H1 (cell line): Measurements from ENCODE around the gene KLHL21. TPM values are rescaled to one million over a fixed set of nuclear protein-coding genes. Genes with fewer than 3 reads are reported as not detected.
A peak's percentile ranks its signal among the peaks of the same experiment; 100 is the strongest.

ENCODE experiments used
- BRCA1 ChIP-seq: IDR thresholded peaks from 2 replicates; pipeline ENCODE4 v1.6.1; 2012; ENCODE audit warnings: low read depth, low read length, improper control_type of control experiment
- CHD2 ChIP-seq: IDR thresholded peaks from 2 replicates; pipeline ENCODE4 v1.6.1; 2012; ENCODE audit warnings: low read length, improper control_type of control experiment
- CTBP2 ChIP-seq: IDR thresholded peaks from 2 replicates; pipeline ENCODE4 v1.7.0; 2011; ENCODE audit warnings: borderline replicate concordance, mild to moderate bottlenecking, moderate library complexity, mixed read lengths, low read length; ENCODE audit not compliant: insufficient read depth, insufficient read length
- FOSL1 ChIP-seq: IDR thresholded peaks from 2 replicates; pipeline ENCODE4 v1.6.1; 2011; ENCODE audit warnings: mild to moderate bottlenecking, low read depth, low read length, moderate library complexity; ENCODE audit not compliant: insufficient read depth
- GABPA ChIP-seq: IDR thresholded peaks from 2 replicates; pipeline ENCODE4 v1.6.1; 2011; ENCODE audit warnings: mild to moderate bottlenecking, low read length, moderate library complexity, borderline replicate concordance; ENCODE audit not compliant: insufficient read depth
- JUN ChIP-seq: IDR thresholded peaks from 2 replicates; pipeline ENCODE4 v1.6.1; 2011; ENCODE audit warnings: low read depth, mild to moderate bottlenecking, improper control_type of control experiment, low read length
- JUND ChIP-seq: IDR thresholded peaks from 2 replicates; pipeline ENCODE4 v1.6.1; 2011; ENCODE audit warnings: mild to moderate bottlenecking, improper control_type of control experiment, low read length
- KDM1A ChIP-seq: fragments of 200-600, 300-600 bp; sonication (generic); IDR thresholded peaks from 2 replicates; pipeline ENCODE4 v1.7.1; 2016; ENCODE audit warnings: mild to moderate bottlenecking, low read length, borderline replicate concordance
- KDM5A ChIP-seq: fragments of 200-600 bp; IDR thresholded peaks from 2 replicates; pipeline ENCODE4 v1.7.1; 2012; ENCODE audit warnings: mild to moderate bottlenecking, low read length, inconsistent platforms, mixed read lengths
- MAX ChIP-seq: IDR thresholded peaks from 2 replicates; pipeline ENCODE4 v1.6.1; 2012; ENCODE audit warnings: inconsistent platforms
- POLR2A ChIP-seq, 2 experiments: IDR thresholded peaks; 1 replicate in 1 of 2; 2 replicates in 1 of 2; pipeline ENCODE4 v1.6.1; 2011; ENCODE audit warnings: low read depth in 2 of 2, low read length in 2 of 2, mild to moderate bottlenecking in 2 of 2; ENCODE audit errors: control extremely low read depth in 1 of 2
- POLR2AphosphoS5 ChIP-seq: IDR thresholded peaks from 2 replicates; pipeline ENCODE4 v1.6.1; 2011; ENCODE audit warnings: low read depth, low read length
- RBBP5 ChIP-seq: IDR thresholded peaks from 2 replicates; pipeline ENCODE4 v1.7.1; 2012; ENCODE audit warnings: low read depth, mild to moderate bottlenecking, inconsistent platforms, low read length, moderate library complexity, borderline replicate concordance
- RFX5 ChIP-seq: IDR thresholded peaks from 2 replicates; pipeline ENCODE4 v1.6.1; 2011; ENCODE audit warnings: low read depth, low read length, improper control_type of control experiment, borderline replicate concordance
- SAP30 ChIP-seq: fragments of 300-600 bp; sonication (generic); IDR thresholded peaks from 2 replicates; pipeline ENCODE4 v1.7.1; 2012; ENCODE audit warnings: low read length, moderate library complexity, mild to moderate bottlenecking, inconsistent platforms; ENCODE audit not compliant: insufficient read depth, insufficient replicate concordance
- SIX5 ChIP-seq: IDR thresholded peaks from 2 replicates; pipeline ENCODE4 v1.6.1; 2011; ENCODE audit warnings: mild to moderate bottlenecking, low read depth, low read length
- SRF ChIP-seq: IDR thresholded peaks from 2 replicates; pipeline ENCODE4 v1.6.1; 2011; ENCODE audit warnings: mild to moderate bottlenecking, low read depth, low read length, moderate library complexity
- TAF7 ChIP-seq: optimal IDR thresholded peaks from 2 replicates; pipeline ENCODE3; 2011; ENCODE audit warnings: low read depth, mild to moderate bottlenecking, inconsistent platforms, low read length, moderate library complexity, borderline replicate concordance
- TCF12 ChIP-seq: IDR thresholded peaks from 2 replicates; pipeline ENCODE4 v1.6.1; 2011; ENCODE audit warnings: low read depth, mild to moderate bottlenecking, low read length
- YY1 ChIP-seq: IDR thresholded peaks from 2 replicates; pipeline ENCODE4 v1.6.1; 2011; ENCODE audit warnings: low read depth, mild to moderate bottlenecking, low read length
- polyA plus RNA-seq, 7 experiments: library from polyadenylated mRNA; depleted of rRNA in 3 of 7; stranded (reverse) in 5 of 7; unstranded in 2 of 7; fragments of >200 nt in 5 of 7; fragments of 200-250 nt in 2 of 7; gene quantifications; 1 replicate in 5 of 7; 2 replicates in 1 of 7; 4 replicates in 1 of 7; pipeline versions ENCODE4 v1.2.1 to v1.2.3, GENCODE V29; 2011 to 2013; ENCODE audit warnings: missing spikeins in 2 of 7, mixed read lengths in 2 of 7
- total RNA-seq: library from RNA; stranded (reverse); fragmentation: NEBNext Ultra II Directional; extraction: Animal tissue kit (Norgen Biotek cat#: 25700); gene quantifications from 2 replicates; pipeline ENCODE4 v1.2.1, GENCODE V29; 2021
- TF ChIP-seq, protein P1 (sequence below): IDR thresholded peaks from 2 replicates; pipeline ENCODE4 v1.6.1; 2012; ENCODE audit warnings: low read length, inconsistent platforms

Gene KLHL21
- total and polyA plus RNA-seq, 2 of the 8 experiments (the other 6 are each of a cell fraction or from before 2014, with no cell fraction given) = 11.9 to 22.3 TPM

DNA sequence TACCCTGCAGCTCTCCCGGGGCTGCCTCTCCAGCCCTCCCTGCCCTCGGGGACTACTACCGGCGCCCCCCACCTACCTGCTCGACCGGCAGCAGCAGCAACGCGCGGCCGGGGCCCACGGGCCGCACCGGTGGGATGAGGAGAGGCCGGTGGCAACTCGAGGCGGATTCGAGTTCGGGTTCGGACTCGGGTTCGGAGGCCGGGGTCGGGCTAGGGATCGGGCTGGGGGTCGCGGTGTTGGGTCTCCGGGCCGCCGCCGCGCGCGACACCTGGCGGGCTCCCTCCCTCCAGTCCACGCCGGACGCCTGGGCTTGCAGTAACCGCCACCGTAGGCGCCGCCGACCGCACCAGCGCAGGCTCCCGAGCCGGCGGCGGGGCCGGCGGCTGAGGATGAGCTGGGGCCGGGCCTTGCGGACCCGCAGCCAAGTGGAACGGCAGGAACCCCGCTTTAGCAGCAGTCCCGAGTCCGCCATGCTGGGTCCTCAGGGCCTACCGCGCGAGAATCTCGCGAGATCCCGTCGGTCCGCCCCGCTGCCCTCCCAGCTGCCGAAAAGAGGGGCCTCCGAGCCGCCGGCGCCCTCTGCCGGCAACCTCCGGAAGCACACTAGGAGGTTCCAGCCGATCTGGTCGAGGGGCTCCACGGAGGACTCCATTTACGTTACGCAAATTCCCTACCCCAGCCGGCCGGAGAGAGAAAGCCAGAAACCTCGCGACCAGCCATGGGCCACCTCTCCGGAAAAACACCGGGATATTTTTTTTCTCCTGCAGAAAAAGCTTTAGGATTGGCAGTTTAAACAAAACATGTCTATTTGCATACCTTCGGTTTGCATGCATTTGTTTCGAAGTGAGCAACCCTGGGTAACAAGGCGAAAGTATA is 48.4 kb downstream of the KLHL21 start, which contains the start of gene NOL9 (continued):
- TF ChIP-seq POLR2AphosphoS5 (peak; percentile 83), POLR2A (IDR thresholded peaks at IDR 0.05; ENCODE audit: control extremely low read depth in 1 of 2, low read depth in 2 of 2, low read length in 2 of 2) (peak; percentile 54 to 87), TCF12 (0 out of 2 replicates have a peak, but pooled peaks have one; percentile 59), TAF7 (peak; percentile 78), CTBP2 (no peak), RFX5 (no peak), SAP30 (no peak), MAX (no peak; the same call in 1 of the 2 replicates), FOSL1 (no peak), JUND (peak; percentile 46; the same call in 1 of the 2 replicates), YY1 (peak; percentile 95), BRCA1 (peak; percentile 97), SRF (no peak; the same call in 1 of the 2 replicates), JUN (no peak), RBBP5 (peak; percentile 99), KDM1A (no peak), CHD2 (peak; percentile 100), GABPA (no peak), KDM5A (peak; percentile 88), SIX5 (no peak)
- TF ChIP-seq, protein P1, sequence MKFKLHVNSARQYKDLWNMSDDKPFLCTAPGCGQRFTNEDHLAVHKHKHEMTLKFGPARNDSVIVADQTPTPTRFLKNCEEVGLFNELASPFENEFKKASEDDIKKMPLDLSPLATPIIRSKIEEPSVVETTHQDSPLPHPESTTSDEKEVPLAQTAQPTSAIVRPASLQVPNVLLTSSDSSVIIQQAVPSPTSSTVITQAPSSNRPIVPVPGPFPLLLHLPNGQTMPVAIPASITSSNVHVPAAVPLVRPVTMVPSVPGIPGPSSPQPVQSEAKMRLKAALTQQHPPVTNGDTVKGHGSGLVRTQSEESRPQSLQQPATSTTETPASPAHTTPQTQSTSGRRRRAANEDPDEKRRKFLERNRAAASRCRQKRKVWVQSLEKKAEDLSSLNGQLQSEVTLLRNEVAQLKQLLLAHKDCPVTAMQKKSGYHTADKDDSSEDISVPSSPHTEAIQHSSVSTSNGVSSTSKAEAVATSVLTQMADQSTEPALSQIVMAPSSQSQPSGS = no peak; the same call in 1 of the 2 replicates
